Fibroblast of lung (primary cell): ENCODE data around the gene GLG1.

Experiments used
- CTCF ChIP-seq, 2 donors: IDR thresholded peaks in 1 of 2; conservative IDR thresholded peaks in 1 of 2; 1 replicate in 1 of 2; 2 replicates in 1 of 2; pipeline ENCODE4 v1.5.1; 2011 to 2012; ENCODE audit warnings: low read length in 2 of 2, control low read depth in 1 of 2, inconsistent platforms in 1 of 2, low read depth in 1 of 2, mild to moderate bottlenecking in 1 of 2
- EZH2 ChIP-seq: IDR thresholded peaks from 2 replicates; pipeline ENCODE4 v1.5.1; 2012; ENCODE audit warnings: low read length, control low read depth, mild to moderate bottlenecking; ENCODE audit errors: missing control alignments

- TF ChIP-seq EZH2 (no peak), CTCF (conservative IDR thresholded peaks at IDR 0.05 in 1 of 2, IDR thresholded peaks at IDR 0.05 in 1 of 2; ENCODE audit: low read depth in 1 of 2, low read length in 2 of 2) (no peak)
These were observed 44.8 kb downstream of the GLG1 start for GRCh38 chr16:74562117-74562516.
